Measurements from ENCODE around the gene NAGS. TPM values are rescaled to one million over a fixed set of nuclear protein-coding genes. Genes with fewer than 3 reads are reported as not detected.

Gene NAGS
- total RNA-seq, 1 donor from 2014 or later = 1.0 TPM

DNA sequence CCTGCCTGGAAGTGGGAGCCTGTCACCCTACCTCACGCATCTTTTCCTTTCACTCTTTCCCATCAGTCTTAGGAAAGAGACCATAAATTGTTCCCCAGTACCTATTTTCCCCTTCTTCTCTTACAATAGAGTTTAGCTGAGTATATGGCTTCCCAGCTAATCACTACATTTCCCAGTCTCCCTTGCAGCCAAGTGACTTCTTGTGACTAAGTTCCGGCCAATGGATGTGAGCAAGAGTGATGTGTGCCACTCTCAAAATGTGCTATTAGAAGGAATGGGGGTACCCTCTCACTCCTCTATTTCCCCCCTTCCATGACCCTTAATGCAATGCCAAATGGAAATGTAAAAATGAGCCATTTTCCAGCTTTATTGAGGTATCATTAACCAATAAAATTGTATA is 42.5 kb upstream of the NAGS start:
- H3K36me3 Mint-ChIP-seq (ENCODE audit: low read depth, unreplicated experiment) = no peaks in the 10 kb centered on the region
- no peak overlapping the region for H3K4me2 ChIP-seq (ENCODE audit: low read length)
- H3K4me3 Mint-ChIP-seq (ENCODE audit: unreplicated experiment) = no peak overlapping the region
- H2AFZ ChIP-seq (ENCODE audit: low read depth, low read length) = no peak overlapping the region
- H3K27ac ChIP-seq (ENCODE audit: low read depth, low read length) = no peak overlapping the region
- H4K20me1 ChIP-seq (ENCODE audit: insufficient read depth, low read length) = no peaks in the 10 kb centered on the region
- H3K27me3 Mint-ChIP-seq (ENCODE audit: low read depth, unreplicated experiment) = peaks cover 21% of the 10 kb centered on the region
- no peaks in the 10 kb centered on the region for H3K9me3 ChIP-seq (ENCODE audit: insufficient read depth, low read depth, low read length)
- peaks cover 16% of the 10 kb centered on the region for H3K27me3 ChIP-seq (ENCODE audit: insufficient read depth, low read length)
- H3K79me2 ChIP-seq (ENCODE audit: insufficient read depth, low read length) = no peaks in the 10 kb centered on the region
- no peaks in the 10 kb centered on the region for H3K4me1 ChIP-seq (ENCODE audit: insufficient read depth, low read length)
- H3K4me3 ChIP-seq (ENCODE audit: insufficient read depth, low read depth, low read length) = no peak overlapping the region
- FAIRE-seq (no peak), DNase-seq (ENCODE audit: low read depth) (no peak)
- no peaks in the 10 kb centered on the region for H3K36me3 ChIP-seq (ENCODE audit: insufficient read depth, low read length)
- TF ChIP-seq, protein P1, sequence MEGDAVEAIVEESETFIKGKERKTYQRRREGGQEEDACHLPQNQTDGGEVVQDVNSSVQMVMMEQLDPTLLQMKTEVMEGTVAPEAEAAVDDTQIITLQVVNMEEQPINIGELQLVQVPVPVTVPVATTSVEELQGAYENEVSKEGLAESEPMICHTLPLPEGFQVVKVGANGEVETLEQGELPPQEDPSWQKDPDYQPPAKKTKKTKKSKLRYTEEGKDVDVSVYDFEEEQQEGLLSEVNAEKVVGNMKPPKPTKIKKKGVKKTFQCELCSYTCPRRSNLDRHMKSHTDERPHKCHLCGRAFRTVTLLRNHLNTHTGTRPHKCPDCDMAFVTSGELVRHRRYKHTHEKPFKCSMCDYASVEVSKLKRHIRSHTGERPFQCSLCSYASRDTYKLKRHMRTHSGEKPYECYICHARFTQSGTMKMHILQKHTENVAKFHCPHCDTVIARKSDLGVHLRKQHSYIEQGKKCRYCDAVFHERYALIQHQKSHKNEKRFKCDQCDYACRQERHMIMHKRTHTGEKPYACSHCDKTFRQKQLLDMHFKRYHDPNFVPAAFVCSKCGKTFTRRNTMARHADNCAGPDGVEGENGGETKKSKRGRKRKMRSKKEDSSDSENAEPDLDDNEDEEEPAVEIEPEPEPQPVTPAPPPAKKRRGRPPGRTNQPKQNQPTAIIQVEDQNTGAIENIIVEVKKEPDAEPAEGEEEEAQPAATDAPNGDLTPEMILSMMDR (IDR thresholded peaks at IDR 0.05; ENCODE audit: insufficient read depth, low read depth, low read length) = no peak
- TF ChIP-seq EZH2 (IDR thresholded peaks at IDR 0.05; ENCODE audit: insufficient read depth, low read length) = no peak
- no peak overlapping the region for H3K9ac ChIP-seq (ENCODE audit: low read length)
- no peak overlapping the region for H3K27ac Mint-ChIP-seq (ENCODE audit: unreplicated experiment)
- peaks cover 3% of the 10 kb centered on the region for H3K9me3 Mint-ChIP-seq (ENCODE audit: unreplicated experiment)
- peaks cover 5% of the 10 kb centered on the region for H3K4me1 Mint-ChIP-seq (ENCODE audit: low read depth, unreplicated experiment)

DNA sequence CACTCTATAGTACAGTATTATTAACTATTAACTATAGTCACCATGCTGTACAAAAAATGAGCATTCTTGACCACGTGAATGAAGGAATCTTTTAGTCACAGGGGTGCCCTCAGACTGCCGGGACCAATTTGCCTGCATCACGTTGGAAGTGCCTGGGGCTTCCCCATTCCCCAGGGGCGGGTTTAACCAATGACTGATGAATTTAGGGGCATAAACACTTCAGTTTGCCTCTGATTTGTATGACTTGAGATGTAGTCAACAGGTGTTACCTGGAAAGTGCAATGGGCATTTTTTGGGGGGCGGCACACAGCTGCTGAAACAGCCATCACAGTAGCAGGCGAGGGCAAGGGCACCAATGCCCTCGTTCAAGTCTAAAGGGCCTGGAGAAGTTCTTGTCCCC is 41.9 kb upstream of the NAGS start:
- no peaks in the 10 kb centered on the region for H3K36me3 ChIP-seq (ENCODE audit: insufficient read depth, low read length)
- Mint-ChIP-seq H3K27ac (ENCODE audit: unreplicated experiment) (no peak overlapping the region), H3K9me3 (ENCODE audit: unreplicated experiment) (peaks cover 3% of the 10 kb centered on the region), H3K27me3 (ENCODE audit: low read depth, unreplicated experiment) (peaks cover 24% of the 10 kb centered on the region), H3K4me3 (ENCODE audit: unreplicated experiment) (no peak overlapping the region), H3K4me1 (ENCODE audit: low read depth, unreplicated experiment) (peaks cover 5% of the 10 kb centered on the region), H3K36me3 (ENCODE audit: low read depth, unreplicated experiment) (no peaks in the 10 kb centered on the region)
- FAIRE-seq (no peak), DNase-seq (ENCODE audit: low read depth) (no peak)
- H3K27me3 ChIP-seq (ENCODE audit: insufficient read depth, low read length) = peaks cover 16% of the 10 kb centered on the region
- H3K9ac ChIP-seq (ENCODE audit: low read length) = no peak overlapping the region
- no peaks in the 10 kb centered on the region for H3K79me2 ChIP-seq (ENCODE audit: insufficient read depth, low read length)
- H3K9me3 ChIP-seq (ENCODE audit: insufficient read depth, low read depth, low read length) = no peaks in the 10 kb centered on the region
- H3K4me1 ChIP-seq (ENCODE audit: insufficient read depth, low read length) = no peaks in the 10 kb centered on the region
- H3K4me2 ChIP-seq (ENCODE audit: low read length) = no peak overlapping the region
- H4K20me1 ChIP-seq (ENCODE audit: insufficient read depth, low read length) = no peaks in the 10 kb centered on the region
- H3K4me3 ChIP-seq (ENCODE audit: insufficient read depth, low read depth, low read length) = no peak overlapping the region
- H3K27ac ChIP-seq (ENCODE audit: low read depth, low read length) = no peak overlapping the region
- H2AFZ ChIP-seq (ENCODE audit: low read depth, low read length) = no peak overlapping the region
- TF ChIP-seq EZH2 (IDR thresholded peaks at IDR 0.05; ENCODE audit: insufficient read depth, low read length) = no peak
- TF ChIP-seq, protein P1 (IDR thresholded peaks at IDR 0.05; ENCODE audit: insufficient read depth, low read depth, low read length) = no peak

DNA sequence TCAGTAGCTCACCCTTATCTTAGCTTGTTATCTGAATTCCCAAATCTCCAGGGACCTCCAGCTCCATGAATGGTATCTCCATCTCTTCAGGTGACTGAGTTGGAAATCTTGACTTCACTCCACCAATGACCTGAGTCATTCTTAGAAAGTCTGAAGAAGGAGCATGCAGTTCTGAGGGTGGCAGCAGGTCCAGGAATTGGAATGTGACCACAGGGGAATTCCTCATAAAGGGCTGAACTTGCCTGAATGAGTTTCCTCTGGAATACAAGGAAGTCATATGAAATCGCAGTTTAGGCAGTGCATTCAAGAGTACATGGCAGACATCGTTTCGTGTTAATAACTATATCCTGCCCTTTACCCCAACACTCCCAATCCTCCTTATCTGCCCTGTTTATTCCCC is 38.1 kb upstream of the NAGS start:
- peaks cover 36% of the 10 kb centered on the region for H3K27me3 Mint-ChIP-seq (ENCODE audit: low read depth, unreplicated experiment)
- H3K4me3 Mint-ChIP-seq (ENCODE audit: unreplicated experiment) = no peak overlapping the region
- peaks cover 5% of the 10 kb centered on the region for H3K4me1 Mint-ChIP-seq (ENCODE audit: low read depth, unreplicated experiment)
- Histone ChIP-seq H3K27ac (ENCODE audit: low read depth, low read length) (no peak overlapping the region), H3K9me3 (ENCODE audit: insufficient read depth, low read depth, low read length) (no peaks in the 10 kb centered on the region), H3K4me2 (ENCODE audit: low read length) (no peak overlapping the region), H2AFZ (ENCODE audit: low read depth, low read length) (no peak overlapping the region), H3K4me3 (ENCODE audit: insufficient read depth, low read depth, low read length) (no peak overlapping the region), H3K27me3 (ENCODE audit: insufficient read depth, low read length) (peaks cover 25% of the 10 kb centered on the region), H4K20me1 (ENCODE audit: insufficient read depth, low read length) (no peaks in the 10 kb centered on the region), H3K79me2 (ENCODE audit: insufficient read depth, low read length) (no peaks in the 10 kb centered on the region), H3K9ac (ENCODE audit: low read length) (no peak overlapping the region), H3K4me1 (ENCODE audit: insufficient read depth, low read length) (no peaks in the 10 kb centered on the region), H3K36me3 (ENCODE audit: insufficient read depth, low read length) (no peaks in the 10 kb centered on the region)
- DNase-seq (ENCODE audit: low read depth) = no peak
- TF ChIP-seq, protein P1 (IDR thresholded peaks at IDR 0.05; ENCODE audit: insufficient read depth, low read depth, low read length) = no peak
- TF ChIP-seq EZH2 (IDR thresholded peaks at IDR 0.05; ENCODE audit: insufficient read depth, low read length) = no peak
- H3K9me3 Mint-ChIP-seq (ENCODE audit: unreplicated experiment) = peaks cover 3% of the 10 kb centered on the region
- no peak for FAIRE-seq
- H3K36me3 Mint-ChIP-seq (ENCODE audit: low read depth, unreplicated experiment) = no peaks in the 10 kb centered on the region
- peak overlapping the region; percentile 15 for H3K27ac Mint-ChIP-seq (ENCODE audit: unreplicated experiment)

Data from astrocyte (in vitro differentiated cells and primary cell).